Measurements from ENCODE around the gene RAMACL. TPM values are rescaled to one million over a fixed set of nuclear protein-coding genes. Genes with fewer than 3 reads are reported as not detected.
A peak's percentile ranks its signal among the peaks of the same experiment; 100 is the strongest.

Gene RAMACL
- total and polyA plus RNA-seq, 10 donors, result 0.23 to 6.9 (median 2.9) TPM

DNA sequence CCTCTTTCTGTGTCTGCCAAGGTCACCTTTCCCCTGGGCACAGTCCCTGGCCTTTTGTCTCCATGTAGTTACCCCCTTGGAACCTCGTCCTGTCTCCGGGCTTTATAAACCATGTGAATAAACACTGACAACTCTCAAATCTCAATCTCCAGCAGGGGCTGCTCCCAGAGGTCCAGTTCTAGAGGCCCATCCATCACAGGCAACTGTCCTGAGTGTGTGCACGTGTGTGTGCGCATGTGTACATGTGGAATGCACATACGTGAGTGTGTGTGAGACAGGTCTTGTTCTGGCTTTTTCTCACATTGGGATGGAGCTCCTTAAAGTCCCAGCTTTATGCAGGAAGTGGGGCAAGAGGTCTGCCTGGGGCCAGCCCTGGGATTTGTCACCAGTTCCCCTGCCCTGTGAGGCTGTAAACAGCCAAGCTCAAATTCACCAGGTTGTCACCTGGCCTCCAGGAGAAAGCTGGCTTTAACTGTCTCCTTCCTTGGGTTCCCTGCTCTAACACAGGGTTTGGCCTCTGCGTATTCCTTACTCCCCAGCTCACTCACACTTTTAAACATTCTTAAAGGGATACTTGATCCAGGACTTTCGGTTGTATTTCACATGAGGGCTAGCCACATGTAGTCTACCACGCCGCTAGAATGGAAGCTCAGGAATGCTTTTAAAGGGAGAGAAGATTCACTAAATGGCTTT is 42.7 kb downstream of the RAMACL start:
- Histone ChIP-seq H3K27me3 (replicated peaks in 1 of 7) (no peaks in the 10 kb centered on the region), H3K27ac (no peak overlapping the region), H3K9me3 (no peaks in the 10 kb centered on the region), H3K36me3 (peaks cover 0 to 21% (median 0%) of the 10 kb centered on the region in 6 donors), H3K4me3 (no peak overlapping the region), H3K4me1 (peaks cover 4 to 30% (median 21%) of the 10 kb centered on the region in 6 donors)
- intact Hi-C loops (cut with DNase I; ENCODE audit: low total_unique reads), result no loop called here
- 90 to 94% (median 93%) methylated on average over 9 of the region's 9 CpGs for WGBS, 5 donors
- TF ChIP-seq POLR2A (IDR thresholded peaks at IDR 0.05), result no peak
- TF ChIP-seq, protein P1, sequence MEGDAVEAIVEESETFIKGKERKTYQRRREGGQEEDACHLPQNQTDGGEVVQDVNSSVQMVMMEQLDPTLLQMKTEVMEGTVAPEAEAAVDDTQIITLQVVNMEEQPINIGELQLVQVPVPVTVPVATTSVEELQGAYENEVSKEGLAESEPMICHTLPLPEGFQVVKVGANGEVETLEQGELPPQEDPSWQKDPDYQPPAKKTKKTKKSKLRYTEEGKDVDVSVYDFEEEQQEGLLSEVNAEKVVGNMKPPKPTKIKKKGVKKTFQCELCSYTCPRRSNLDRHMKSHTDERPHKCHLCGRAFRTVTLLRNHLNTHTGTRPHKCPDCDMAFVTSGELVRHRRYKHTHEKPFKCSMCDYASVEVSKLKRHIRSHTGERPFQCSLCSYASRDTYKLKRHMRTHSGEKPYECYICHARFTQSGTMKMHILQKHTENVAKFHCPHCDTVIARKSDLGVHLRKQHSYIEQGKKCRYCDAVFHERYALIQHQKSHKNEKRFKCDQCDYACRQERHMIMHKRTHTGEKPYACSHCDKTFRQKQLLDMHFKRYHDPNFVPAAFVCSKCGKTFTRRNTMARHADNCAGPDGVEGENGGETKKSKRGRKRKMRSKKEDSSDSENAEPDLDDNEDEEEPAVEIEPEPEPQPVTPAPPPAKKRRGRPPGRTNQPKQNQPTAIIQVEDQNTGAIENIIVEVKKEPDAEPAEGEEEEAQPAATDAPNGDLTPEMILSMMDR (IDR thresholded peaks at IDR 0.05 in 8 of 11, conservative IDR thresholded peaks at IDR 0.05 in 3 of 11), result no peak
- no peak for TF ChIP-seq POLR2AphosphoS5 (IDR thresholded peaks at IDR 0.05)
- DNase-seq, result peak; percentile 22

DNA sequence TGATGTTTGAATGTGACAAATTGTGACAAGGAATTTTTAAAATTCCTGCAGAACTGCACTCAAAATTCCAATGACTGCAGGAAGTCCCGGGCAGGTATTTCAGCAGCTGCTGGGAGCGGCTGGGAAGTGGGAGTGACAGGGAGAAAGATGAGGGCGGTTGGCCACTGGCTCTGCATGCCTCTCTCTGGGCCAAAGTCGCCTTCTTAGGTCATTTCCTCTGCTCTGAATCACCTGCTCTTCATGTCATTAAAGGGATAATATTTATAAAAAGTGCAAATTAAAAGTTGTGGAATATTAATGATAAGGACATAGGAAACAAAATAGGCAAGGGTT is 43.9 kb downstream of the RAMACL start:
- TF ChIP-seq POLR2AphosphoS5 (IDR thresholded peaks at IDR 0.05) (no peak), POLR2A (IDR thresholded peaks at IDR 0.05) (no peak)
- TF ChIP-seq, protein P1 (IDR thresholded peaks at IDR 0.05 in 8 of 11, conservative IDR thresholded peaks at IDR 0.05 in 3 of 11), result no peak
- no peak for DNase-seq
- Histone ChIP-seq H3K27ac (peak overlapping the region in 1 of 8 donors; percentile 73), H3K36me3 (peaks cover 0 to 33% (median 2%) of the 10 kb centered on the region in 6 donors), H3K27me3 (replicated peaks in 1 of 7) (no peaks in the 10 kb centered on the region), H3K4me1 (peaks cover 4 to 30% (median 21%) of the 10 kb centered on the region in 6 donors), H3K4me3 (no peak overlapping the region), H3K9me3 (no peaks in the 10 kb centered on the region)
- 59 to 70% (median 67%) methylated on average over 4 of the region's 4 CpGs for WGBS, 5 donors
- intact Hi-C loops (cut with DNase I; ENCODE audit: low total_unique reads), result no loop called here

DNA sequence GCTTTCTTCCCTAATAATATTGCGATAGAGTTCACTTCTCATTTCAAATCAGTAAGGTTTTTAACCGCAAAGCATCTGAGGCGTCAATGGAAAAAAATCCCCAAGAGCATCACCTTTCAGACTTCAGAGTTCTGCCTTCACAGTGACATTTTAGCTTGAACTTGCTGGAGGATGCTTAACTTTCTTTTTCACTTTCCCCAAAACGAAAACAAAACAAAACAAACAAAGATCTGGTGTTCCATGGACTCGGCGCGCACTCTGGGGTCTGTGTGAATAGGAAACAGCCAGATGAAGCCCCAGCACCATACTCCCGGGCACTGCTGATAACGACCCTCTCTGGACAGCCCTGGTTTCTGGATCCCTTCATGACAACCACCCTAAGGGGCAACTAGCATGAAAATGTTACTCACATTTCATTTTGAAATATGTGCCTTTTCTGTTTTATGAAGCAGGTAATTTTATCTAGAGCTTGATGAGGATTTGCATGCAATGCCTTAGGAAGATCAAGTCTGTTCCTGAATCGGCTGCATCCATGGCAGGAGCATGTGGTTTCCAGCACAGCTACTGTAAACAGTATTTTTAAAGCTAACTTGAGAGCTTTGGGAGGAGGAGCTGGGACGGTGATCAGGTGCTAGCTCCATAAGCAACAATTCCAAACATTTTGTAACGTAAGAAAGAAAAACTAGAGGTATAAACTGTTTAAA is 44.5 kb downstream of the RAMACL start:
- Histone ChIP-seq H3K27ac (peak overlapping the region in 5 of 8 donors; percentile 25 to 73 (median 51)), H3K36me3 (peaks cover 0 to 35% (median 3%) of the 10 kb centered on the region in 6 donors), H3K27me3 (replicated peaks in 1 of 7) (no peaks in the 10 kb centered on the region), H3K4me1 (peaks cover 4 to 30% (median 21%) of the 10 kb centered on the region in 6 donors), H3K4me3 (peak overlapping the region in 2 of 8 donors; percentile 20 to 53), H3K9me3 (no peaks in the 10 kb centered on the region)
- no peak for DNase-seq
- 70 to 83% (median 76%) methylated on average over 12 of the region's 12 CpGs for WGBS, 5 donors
- TF ChIP-seq, protein P1 (IDR thresholded peaks at IDR 0.05 in 8 of 11, conservative IDR thresholded peaks at IDR 0.05 in 3 of 11), result no peak
- TF ChIP-seq POLR2AphosphoS5 (IDR thresholded peaks at IDR 0.05) (no peak), POLR2A (IDR thresholded peaks at IDR 0.05) (no peak)
- intact Hi-C loops (cut with DNase I; ENCODE audit: low total_unique reads), result no loop called here

DNA sequence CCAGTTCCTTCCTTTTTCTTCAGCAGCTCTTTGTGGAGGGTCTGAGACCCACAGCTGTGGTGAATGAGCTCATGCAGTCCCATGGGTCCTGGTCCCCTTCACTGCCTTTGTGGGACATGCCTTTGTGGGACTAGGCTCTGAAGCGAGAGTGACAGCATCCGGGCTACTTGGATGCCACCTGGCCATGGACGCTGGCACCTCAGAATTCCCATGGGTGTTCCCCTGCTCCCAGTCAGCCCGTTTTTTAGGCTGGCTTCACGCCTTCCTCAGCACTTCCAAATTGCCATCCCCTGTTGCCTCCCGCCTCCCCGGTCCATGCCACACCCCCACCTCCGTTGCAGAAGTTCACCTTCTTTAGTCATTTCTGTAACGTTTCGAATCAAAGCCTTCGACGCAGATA is 45.1 kb downstream of the RAMACL start:
- DNase-seq, result no peak
- intact Hi-C loops (cut with DNase I; ENCODE audit: low total_unique reads), result no loop called here
- Histone ChIP-seq H3K4me1 (peaks cover 4 to 30% (median 21%) of the 10 kb centered on the region in 6 donors), H3K36me3 (peaks cover 0 to 39% (median 6%) of the 10 kb centered on the region in 6 donors), H3K27ac (peak overlapping the region in 7 of 8 donors; percentile 10 to 73 (median 36)), H3K4me3 (peak overlapping the region in 4 of 8 donors; percentile 11 to 53 (median 19)), H3K9me3 (no peaks in the 10 kb centered on the region), H3K27me3 (replicated peaks in 1 of 7) (no peaks in the 10 kb centered on the region)
- 74 to 86% (median 79%) methylated on average over 12 of the region's 12 CpGs for WGBS, 5 donors
- TF ChIP-seq POLR2AphosphoS5 (IDR thresholded peaks at IDR 0.05), result no peak
- no peak for TF ChIP-seq POLR2A (IDR thresholded peaks at IDR 0.05)
- TF ChIP-seq, protein P1 (IDR thresholded peaks at IDR 0.05 in 8 of 11, conservative IDR thresholded peaks at IDR 0.05 in 3 of 11), result no peak
